Astrocyte (in vitro differentiated cells and primary cell): Measurements from ENCODE around the gene AACS.

Experiments
- EZH2 ChIP-seq: IDR thresholded peaks from 2 replicates; pipeline ENCODE4 v1.6.1; 2012; ENCODE audit warnings: mild to moderate bottlenecking, low read length, inconsistent platforms; ENCODE audit not compliant: insufficient read depth
- TF ChIP-seq, protein P1 (sequence below): IDR thresholded peaks from 2 replicates; pipeline ENCODE4 v1.5.1; 2011; ENCODE audit warnings: low read depth, mild to moderate bottlenecking, inconsistent platforms, low read length, moderate library complexity; ENCODE audit not compliant: insufficient read depth

DNA sequence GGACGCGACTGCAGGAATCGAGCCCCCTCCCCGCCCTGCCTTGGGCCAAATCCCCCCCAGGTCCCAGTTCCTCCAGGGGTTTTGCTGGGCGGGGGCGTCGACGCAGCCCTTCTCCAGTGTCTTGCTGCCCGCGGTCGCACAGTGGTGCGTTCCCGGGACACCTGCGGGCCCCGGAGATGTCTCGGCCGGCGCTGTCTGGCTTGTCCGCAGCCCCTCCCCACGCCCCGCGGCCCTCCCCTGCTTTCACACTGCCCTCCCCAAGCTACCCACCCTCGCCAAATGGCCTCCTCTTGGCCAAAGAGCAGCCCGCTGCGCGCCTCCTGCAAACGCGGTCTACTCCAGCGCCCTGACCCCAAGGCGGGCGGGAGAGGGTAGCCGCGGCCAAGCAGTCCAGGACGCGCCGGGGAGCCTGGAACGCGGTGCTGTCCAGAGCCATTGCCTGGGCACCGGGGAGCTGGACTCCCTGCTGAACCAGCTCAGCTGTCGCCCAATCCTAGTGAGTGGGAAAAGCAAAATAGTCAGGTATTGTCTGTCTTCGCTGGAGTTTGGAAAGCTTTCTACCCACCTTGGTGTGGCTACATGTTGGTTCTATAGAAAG is 122.0 kb downstream of the AACS start:
- TF ChIP-seq, protein P1, sequence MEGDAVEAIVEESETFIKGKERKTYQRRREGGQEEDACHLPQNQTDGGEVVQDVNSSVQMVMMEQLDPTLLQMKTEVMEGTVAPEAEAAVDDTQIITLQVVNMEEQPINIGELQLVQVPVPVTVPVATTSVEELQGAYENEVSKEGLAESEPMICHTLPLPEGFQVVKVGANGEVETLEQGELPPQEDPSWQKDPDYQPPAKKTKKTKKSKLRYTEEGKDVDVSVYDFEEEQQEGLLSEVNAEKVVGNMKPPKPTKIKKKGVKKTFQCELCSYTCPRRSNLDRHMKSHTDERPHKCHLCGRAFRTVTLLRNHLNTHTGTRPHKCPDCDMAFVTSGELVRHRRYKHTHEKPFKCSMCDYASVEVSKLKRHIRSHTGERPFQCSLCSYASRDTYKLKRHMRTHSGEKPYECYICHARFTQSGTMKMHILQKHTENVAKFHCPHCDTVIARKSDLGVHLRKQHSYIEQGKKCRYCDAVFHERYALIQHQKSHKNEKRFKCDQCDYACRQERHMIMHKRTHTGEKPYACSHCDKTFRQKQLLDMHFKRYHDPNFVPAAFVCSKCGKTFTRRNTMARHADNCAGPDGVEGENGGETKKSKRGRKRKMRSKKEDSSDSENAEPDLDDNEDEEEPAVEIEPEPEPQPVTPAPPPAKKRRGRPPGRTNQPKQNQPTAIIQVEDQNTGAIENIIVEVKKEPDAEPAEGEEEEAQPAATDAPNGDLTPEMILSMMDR: no peak
- no peak for TF ChIP-seq EZH2
